Hepatic stellate cell (primary cell): ENCODE data around the gene LRRC8A.
"Not testable (repeated sequence)": the region's sequence is repeated elsewhere in the genome, so short reads cannot be mapped to it uniquely, and the experiment has no call there.

Source experiments
- DNase-seq: peaks from one replicate; pipeline ENCODE4 v3.0.0; 2011; ENCODE audit warnings: low spot score

LRRC8A gene

GRCh38 chr9:128921881-128922763 is 40.2 kb downstream of the LRRC8A start:
- peak; percentile 77 for DNase-seq

GRCh38 chr9:128923493-128923883 is 41.6 kb downstream of the LRRC8A start:
- no peak for DNase-seq

GRCh38 chr9:128927731-128928411 is 45.9 kb downstream of the LRRC8A start:
- peak; percentile 67 for DNase-seq

- no peak for DNase-seq
Observed at GRCh38 chr9:128928624-128929023, 46.7 kb downstream of the LRRC8A start.

- no peak for DNase-seq
Observed at GRCh38 chr9:128929560-128929959, 47.6 kb downstream of the LRRC8A start.

GRCh38 chr9:128933731-128934130 is 51.8 kb downstream of the LRRC8A start:
- DNase-seq = no peak

GRCh38 chr9:128936171-128936865 is 54.4 kb downstream of the LRRC8A start:
- DNase-seq = no peak

- DNase-seq = no peak
Observed at GRCh38 chr9:128937310-128938165, 55.6 kb downstream of the LRRC8A start.

GRCh38 chr9:128940271-128940921 is 58.5 kb downstream of the LRRC8A start:
- DNase-seq = no peak

GRCh38 chr9:128940946-128941755 is 59.2 kb downstream of the LRRC8A start:
- no peak for DNase-seq

GRCh38 chr9:128943832-128944620 is 62.1 kb downstream of the LRRC8A start:
- no peak for DNase-seq

- DNase-seq = not testable (repeated sequence)
Observed at GRCh38 chr9:128944966-128945365, 63.0 kb downstream of the LRRC8A start.

GRCh38 chr9:128945798-128946501 is 64.0 kb downstream of the LRRC8A start:
- DNase-seq = no peak

- DNase-seq = peak; percentile 52
Observed at GRCh38 chr9:128946571-128947276, 64.8 kb downstream of the LRRC8A start.

GRCh38 chr9:128947277-128947526 is 65.3 kb downstream of the LRRC8A start:
- no peak for DNase-seq

GRCh38 chr9:128947527-128948301 is 65.8 kb downstream of the LRRC8A start, which contains the start of the genes DOLK and NUP188:
Gene DOLK (minus strand): TSS chr9:128947603. CDS start chr9:128947303, 300 bp downstream.
Gene NUP188 (plus strand): TSS chr9:128947699. CDS start chr9:128947720, 21 bp downstream.
- DNase-seq = peak; percentile 99

GRCh38 chr9:128961403-128961802 is 79.5 kb downstream of the LRRC8A start:
- not testable (repeated sequence) for DNase-seq
